Astrocyte (in vitro differentiated cells and primary cell): ENCODE results near the gene KL.

Experiments used
- EZH2 ChIP-seq: IDR thresholded peaks from 2 replicates; pipeline ENCODE4 v1.6.1; 2012; ENCODE audit warnings: mild to moderate bottlenecking, low read length, inconsistent platforms; ENCODE audit not compliant: insufficient read depth
- TF ChIP-seq, protein P1 (sequence below): IDR thresholded peaks from 2 replicates; pipeline ENCODE4 v1.5.1; 2011; ENCODE audit warnings: low read depth, mild to moderate bottlenecking, inconsistent platforms, low read length, moderate library complexity; ENCODE audit not compliant: insufficient read depth

DNA sequence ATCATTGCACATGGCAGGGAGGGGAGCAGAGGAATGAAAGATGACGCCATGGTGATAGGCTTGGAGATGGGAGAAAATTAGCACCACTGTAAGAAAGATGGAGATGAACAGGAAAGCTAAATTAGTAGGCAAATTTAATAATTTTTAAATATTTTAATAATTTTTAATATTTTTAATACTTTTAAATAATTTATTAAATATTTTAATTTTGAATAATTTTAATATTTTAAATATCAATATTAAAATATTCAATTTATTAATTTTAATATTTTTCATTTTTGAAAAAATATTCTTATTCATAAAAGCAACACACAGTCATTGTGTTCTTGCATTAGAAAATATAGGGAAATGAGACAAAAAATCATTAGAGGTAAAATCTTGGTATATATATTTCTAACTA lies 15.9 kb upstream of the KL start:
- TF ChIP-seq, protein P1, sequence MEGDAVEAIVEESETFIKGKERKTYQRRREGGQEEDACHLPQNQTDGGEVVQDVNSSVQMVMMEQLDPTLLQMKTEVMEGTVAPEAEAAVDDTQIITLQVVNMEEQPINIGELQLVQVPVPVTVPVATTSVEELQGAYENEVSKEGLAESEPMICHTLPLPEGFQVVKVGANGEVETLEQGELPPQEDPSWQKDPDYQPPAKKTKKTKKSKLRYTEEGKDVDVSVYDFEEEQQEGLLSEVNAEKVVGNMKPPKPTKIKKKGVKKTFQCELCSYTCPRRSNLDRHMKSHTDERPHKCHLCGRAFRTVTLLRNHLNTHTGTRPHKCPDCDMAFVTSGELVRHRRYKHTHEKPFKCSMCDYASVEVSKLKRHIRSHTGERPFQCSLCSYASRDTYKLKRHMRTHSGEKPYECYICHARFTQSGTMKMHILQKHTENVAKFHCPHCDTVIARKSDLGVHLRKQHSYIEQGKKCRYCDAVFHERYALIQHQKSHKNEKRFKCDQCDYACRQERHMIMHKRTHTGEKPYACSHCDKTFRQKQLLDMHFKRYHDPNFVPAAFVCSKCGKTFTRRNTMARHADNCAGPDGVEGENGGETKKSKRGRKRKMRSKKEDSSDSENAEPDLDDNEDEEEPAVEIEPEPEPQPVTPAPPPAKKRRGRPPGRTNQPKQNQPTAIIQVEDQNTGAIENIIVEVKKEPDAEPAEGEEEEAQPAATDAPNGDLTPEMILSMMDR, result no peak
- no peak for TF ChIP-seq EZH2
